Measurements from ENCODE around the gene ANKRD66.
"Not testable (repeated sequence)": the region's sequence is repeated elsewhere in the genome, so short reads cannot be mapped to it uniquely, and the experiment has no call there.

The ANKRD66 gene

DNA sequence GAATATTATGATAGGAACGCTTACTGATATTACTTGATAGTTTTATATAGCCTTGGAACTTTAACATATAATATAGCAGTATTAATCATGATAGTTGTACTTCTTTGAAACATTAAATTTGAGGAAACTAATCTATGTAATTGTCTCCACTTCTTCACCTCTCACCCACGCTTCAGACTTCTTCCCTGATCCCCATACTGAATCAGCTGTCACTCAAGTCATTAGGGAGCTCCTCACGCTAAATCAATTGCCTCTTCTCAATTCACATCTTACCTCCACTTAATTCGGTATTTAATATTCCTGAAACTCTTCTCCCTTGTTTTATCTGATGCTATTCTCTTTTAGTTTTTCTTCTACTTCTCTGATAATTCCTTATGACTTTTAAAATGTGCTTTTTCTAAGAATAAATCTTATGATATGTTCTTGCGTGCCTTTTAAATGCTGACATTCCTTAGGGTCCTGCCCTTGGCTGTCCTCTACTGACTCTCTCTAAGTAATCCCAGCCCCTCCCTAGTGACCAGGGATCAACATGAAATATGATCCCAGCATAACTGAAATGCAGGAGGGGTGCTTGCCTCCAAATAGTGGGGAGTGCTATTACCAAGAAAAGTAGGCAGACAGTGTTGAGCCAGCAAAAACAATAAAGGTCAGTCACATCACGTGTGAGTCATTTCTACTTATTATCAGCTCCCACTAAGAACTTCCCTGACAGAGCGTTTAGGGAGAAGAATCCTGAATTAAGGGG, 9.9 kb downstream of the ANKRD66 start:
- DNase-seq: no peak

DNA sequence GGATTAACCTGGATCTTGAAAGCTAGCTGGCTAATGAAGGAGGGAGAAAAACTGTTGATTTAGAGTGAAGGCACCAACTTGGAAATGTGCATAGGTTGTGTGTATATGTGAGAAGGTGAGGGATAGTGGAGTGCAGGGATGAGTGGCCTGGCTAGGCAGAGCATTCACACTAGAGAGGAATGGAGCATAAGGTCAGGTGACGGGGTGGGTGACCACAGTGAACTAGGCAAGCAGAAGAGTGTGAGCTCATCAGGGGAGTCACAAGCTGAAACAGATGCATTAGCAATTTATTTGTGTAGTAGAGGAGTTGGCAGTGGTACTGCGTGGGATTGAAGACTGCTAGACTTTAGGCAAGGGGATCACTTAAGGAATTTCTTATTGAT, 10.5 kb downstream of the ANKRD66 start:
- DNase-seq: no peak

DNA sequence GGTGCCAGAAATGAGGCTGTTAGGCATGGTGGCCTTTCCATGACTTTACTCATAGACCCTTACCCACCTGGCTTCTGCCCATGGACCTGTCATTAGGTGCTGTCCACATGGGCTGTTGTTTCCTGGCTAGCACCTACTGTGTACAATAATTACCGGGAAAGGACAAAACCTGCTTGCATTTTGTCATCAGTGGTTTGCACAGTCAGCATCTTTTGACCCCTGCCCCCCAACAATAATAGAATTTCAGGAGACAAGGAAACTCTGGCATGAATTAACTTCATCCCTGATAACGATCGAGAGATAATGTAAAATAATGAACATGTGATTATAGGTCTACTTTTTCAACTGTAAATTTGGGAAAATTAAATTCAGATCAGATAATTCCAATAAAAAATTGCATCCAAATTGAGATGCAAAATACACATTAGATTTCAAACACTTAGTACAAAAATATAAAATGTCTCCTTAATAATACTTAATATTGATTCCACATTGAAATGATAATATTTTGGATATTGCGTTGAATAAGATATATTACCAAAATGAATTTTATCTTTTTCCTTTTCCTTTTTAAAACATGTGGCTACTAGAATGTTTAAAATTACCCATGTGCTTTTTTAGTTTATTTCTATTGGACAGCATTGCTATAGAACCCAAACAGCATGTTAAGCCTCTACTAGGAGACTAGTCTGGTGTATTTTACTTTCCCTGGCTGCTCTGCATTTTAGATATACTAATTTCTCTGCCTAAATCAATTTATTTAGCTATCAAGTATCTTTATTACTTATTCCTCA, 12.4 kb downstream of the ANKRD66 start:
- no peak for DNase-seq

GRCh38 chr6:46760925-46761324, 14.2 kb downstream of the ANKRD66 start:
- no peak for DNase-seq

DNA sequence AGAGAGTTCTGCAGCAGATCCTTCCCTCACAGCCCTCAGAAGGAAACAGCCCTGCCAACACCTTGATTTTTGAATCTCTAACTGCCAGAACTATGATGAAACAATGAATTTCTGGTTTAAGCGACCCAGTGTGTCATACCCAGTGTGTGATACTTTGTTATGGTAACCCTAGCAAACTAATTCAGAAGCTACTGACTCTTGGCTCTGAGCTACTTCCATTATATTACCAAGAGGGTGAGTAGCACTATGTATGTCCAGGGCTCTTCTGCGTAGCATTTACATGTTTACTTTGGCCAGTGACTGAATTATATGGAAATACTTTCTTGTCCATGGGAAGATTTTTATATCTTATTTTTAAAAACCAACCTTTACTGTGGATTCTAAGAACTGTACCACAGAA, 16.7 kb downstream of the ANKRD66 start:
- no peak for DNase-seq

DNA sequence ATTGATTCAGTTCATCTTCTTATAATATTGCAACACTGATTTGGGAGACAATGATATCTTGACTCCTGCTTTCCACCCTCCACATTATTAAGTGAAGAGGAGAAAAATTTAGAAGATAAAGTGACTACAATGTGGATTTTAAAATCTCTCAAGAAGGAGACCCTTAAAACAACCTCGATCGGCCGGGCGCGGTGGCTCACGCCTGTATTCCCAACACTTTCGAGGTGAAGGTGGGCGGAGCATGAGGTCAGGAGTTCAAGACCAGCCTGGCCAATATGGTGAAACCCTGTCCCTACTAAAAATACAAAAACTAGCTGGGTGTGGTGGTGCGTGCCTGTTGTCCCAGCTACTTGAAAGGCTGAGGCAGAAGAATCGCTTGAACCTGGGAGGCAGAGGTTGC, 17.5 kb downstream of the ANKRD66 start:
- DNase-seq: not testable (repeated sequence)

GRCh38 chr6:46764961-46765360, 18.2 kb downstream of the ANKRD66 start:
- no peak for DNase-seq

DNA sequence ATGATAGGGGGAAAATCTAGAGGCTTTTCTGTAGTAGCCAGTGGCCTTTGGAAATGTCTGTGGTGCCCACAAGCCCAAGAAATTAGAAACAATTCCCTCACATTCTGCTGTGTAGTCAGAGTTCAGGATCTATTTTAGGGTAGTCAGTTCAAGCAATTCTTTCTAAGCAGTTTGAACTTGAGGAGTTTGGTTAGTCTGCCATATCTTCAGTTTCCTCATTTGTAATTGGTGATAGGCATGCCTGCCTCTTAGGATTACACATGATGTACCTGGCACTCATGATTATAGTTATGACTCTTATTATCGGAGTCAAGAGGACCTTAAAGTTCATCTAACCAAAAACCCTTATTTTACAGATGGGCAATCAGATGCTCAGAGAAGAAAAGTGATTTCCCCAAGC, 25.3 kb downstream of the ANKRD66 start:
- DNase-seq: no peak

- no peak for DNase-seq
Measured at GRCh38 chr6:46772762-46773161, 26.0 kb downstream of the ANKRD66 start.

DNA sequence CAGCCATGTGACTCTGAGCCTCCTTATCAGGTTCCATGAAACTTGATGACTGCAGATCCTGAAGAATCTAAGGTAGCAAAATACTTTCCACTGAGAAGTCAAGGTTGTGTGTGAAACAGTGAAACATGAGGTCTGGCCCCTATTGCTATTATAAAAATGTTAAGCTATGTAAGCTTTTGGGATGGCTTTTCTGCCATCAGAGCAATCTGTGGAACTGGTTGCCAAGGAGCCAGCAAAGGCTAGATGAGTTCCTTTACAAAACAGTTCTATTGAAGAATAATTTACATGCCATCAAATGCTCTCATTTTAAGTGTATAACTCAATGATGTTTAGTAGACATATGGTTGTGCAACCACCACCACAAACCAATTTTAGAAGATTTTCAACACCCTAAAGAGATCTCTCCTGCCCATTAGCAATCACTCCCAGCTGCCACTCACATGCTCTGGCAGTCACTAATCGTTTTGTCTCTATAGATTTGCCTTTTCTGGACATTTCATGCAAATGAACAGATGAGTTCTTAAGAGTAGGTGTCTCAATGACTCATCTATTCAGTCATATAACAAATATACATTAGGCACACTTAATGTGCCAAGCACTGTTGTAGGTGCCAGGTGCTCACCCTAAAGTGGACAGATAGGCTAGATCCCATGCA, 26.6 kb downstream of the ANKRD66 start:
- no peak for DNase-seq

- DNase-seq: not testable (repeated sequence)
Measured at GRCh38 chr6:46774736-46775135, 28.0 kb downstream of the ANKRD66 start.

DNA sequence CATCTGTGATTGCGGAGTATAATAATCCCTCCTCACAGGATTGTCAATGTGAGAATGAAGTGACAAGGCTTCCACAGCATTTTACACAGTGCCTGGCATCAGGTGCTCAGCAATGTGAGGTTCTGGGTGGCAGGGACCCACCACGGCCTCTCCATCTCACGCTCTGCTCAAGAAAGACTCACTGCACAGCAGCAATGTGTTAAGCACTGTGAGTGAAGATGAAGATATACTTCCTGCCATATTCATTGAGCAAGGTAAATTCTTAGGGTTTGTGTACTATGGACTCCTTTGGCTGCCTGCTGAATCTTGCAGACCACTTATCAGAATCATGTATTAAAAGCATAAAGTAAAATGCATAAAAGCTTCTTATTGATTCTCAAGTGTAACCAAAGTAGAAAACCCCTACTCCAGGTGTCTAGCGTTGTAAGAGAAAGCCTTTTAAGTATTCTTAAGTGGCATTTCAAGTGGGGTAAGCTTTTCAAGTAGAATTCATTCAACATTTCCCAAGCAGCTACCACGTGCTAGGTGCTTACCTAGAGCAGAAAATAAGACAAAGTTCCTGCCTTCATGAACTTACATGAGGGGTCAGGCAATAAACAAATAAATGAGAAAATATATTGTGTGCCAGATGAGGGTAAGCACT, 29.5 kb downstream of the ANKRD66 start:
- DNase-seq: no peak

DNA sequence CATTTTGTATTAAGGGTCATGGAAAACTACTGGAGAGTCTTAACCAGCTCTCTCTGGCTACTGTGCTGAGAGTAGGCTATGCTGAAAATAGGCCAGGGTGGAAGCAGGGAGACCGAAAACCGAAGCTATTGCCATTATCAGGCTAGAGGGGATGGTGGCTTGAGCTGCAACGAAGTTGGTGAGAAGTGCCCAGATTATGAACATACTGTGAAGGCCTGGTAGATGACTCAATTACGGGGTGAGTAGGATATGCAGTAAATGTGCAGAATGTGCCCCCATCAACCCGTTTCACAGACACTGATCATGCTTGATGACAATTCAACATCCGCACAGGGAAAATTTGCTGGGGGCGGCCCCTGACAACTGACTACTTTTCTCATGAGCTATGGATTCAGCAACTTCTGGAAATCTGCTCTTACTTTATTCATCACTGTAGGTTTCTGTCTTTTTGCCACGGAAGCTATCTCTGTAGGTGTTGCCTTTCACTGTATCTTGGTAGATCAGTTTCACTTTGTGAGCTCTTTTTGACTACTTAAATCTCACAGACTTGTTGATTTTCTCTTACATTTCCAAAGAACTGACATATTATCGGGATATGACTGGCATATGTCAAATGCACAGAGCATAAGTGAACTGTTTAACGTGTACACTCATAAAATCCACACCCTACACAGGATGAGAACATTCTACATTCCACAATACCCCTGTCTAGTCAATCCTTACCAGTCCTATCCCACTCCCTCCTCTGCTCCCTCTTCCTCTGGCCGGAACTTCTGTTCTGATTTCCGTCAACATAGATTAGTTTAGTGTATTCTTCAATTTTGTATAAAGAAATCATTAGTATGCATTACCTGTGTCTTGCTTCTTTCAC, 31.0 kb downstream of the ANKRD66 start:
- DNase-seq: no peak

- peak; percentile 41 for DNase-seq
Measured at GRCh38 chr6:46781478-46782378, 35.0 kb downstream of the ANKRD66 start.

DNA sequence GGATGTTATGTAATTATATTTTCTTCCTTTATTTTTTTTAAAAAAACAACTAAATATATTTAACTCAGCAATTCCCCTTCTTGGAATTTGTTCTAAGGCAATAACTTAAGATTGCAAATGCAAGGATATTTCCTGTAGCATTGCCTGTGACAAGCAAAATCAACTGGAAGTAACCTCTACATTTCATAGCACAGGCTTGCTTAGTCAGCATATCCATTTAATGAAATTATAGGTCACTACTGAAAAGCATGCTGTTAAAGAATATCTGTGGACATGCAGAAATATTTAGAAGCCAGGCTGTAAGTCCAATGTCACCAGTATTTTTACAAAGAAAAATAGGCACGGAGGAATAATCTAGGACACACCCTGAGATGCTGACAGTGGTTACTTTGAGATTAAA, 37.8 kb downstream of the ANKRD66 start:
- no peak for DNase-seq

DNA sequence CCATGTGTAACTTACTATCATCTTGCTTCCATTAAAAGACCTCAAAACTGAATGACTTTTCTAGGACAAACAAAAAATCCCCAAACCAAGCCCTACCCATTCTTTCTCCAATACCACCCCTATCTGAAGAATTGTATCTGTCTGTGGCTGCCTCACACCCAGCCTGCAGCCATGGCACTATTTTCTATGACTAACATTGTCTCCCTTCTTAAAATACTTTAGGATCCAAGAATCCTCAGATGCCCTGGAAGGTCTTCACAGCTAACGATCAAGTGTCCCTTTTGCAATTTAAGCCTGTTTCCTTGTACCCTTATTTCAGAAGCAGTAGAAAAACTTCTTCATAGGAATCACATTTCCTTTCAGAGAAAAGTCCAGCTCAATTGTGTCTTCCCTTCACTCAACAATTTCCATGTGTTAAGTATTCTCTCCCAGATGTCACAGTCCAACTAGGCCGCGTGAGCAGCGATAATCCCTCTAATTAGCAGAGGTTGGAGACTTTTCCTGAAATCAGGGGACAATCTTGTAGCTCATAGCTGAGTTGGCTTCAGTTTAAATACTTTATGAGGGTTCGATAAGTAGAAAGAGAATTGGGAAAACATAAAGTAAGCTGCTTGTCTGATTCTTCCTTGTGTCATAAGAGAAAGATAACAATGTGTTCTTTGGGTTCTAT, 41.3 kb downstream of the ANKRD66 start:
- DNase-seq: no peak

GRCh38 chr6:46788791-46789190, 42.1 kb downstream of the ANKRD66 start:
- no peak for DNase-seq

DNA sequence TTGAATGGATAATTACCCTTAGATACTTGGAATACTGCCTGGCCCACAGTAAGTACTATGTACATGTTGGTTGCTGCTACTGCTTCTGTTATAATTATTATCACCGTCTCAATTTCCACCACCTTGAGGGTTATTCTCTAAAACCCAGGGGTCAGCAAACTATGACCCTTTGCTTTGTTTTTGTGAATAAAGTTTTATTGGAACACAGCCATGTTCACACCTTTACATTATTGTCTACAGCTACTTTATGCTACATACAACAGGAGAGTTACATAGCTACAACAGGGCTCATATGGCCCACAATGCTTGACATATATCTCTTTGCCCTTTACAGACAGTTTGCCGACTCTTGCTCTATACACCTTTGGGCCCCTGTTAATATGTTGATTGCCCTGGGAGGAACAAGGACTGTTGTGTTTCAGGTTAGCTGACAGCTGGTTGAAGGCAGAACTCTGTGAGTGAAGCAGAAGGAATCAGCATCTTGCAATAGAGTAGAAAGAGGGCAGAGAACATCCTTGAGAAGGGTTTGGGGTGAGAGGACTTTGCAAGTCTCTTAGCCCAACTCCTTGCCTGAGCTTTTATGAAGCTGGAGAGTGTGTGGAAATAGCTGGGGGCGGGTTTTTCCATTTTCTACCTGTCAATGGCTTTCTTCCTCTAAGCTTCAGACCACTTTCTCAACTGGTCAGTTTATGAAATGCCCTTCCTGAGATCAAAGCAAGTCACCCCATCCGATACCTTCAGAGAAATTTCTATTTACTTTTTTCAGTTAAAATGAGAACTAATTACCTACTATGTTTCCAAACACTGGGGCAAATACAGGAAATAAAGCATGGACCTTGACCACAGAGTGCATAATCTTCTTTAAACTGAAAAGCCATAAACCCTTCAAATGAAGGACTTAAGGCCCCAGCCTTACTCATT, 43.0 kb downstream of the ANKRD66 start:
- DNase-seq: no peak

DNA sequence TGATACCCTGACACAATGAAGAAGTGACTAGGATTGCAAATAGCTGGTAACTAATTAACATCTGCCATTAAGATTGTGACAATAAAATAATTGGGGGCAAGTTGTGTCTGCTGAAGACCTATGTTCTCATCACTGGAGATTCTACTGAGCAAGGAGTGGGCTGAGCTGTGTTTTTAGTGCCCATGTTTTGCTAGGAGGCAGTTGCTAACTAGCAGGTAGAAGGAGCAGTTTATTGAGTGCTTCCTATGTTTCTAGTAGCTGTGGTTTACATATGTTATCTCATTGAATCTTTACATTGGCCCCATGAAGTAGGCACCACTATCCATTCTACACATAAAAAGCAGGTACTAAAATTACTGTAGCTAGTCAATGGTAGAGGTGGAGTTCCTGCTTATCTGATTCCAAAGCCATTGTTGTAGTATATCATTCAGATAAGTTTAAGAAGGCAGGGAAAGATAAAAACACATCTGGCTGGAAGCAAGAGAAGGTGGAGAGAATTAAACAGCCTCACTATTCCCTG, 43.7 kb downstream of the ANKRD66 start:
- DNase-seq: no peak
